Endometrial microvascular endothelial cells (primary cell): Measurements from ENCODE around the gene SPATS2L. TPM values are rescaled to one million over a fixed set of nuclear protein-coding genes. Genes with fewer than 3 reads are reported as not detected.

Experiments used
- in situ Hi-C: cut with HindIII; loops from 2 replicates; pipeline ENCODE4 v1.10.0; 2017; ENCODE audit warnings: low sequenced_read_pairs, low pct_unique_long_range_greater_than_20kb; ENCODE audit errors: inconsistent ontology term
- total RNA-seq: library from RNA; depleted of rRNA; stranded (reverse); fragments of >200 nt; gene quantifications from one replicate; pipeline ENCODE4 v1.2.3, GENCODE V29; 2015; ENCODE audit errors: inconsistent ontology term

Gene SPATS2L
- total RNA-seq, 1 donor from 2014 or later, result 85.7 TPM

DNA sequence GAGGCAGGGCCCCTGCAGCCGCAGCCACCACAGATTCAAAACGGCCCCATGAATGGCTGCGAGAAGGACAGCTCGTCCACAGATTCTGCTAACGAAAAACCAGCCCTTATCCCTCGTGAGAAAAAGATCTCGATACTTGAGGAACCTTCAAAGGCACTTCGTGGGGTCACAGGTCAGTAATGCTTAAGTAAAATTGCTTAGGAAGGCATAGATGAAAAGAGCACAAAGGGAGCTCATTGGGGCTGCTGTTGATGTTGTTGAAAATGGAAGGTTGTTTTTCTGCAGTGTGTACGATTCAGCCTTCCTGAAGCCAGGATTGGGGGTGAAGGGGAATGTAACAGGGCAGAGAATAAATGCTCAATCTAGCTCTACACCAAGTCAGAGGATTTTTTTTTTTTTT is 112.8 kb downstream of the SPATS2L start:
- in situ Hi-C loops, result no loop called here

DNA sequence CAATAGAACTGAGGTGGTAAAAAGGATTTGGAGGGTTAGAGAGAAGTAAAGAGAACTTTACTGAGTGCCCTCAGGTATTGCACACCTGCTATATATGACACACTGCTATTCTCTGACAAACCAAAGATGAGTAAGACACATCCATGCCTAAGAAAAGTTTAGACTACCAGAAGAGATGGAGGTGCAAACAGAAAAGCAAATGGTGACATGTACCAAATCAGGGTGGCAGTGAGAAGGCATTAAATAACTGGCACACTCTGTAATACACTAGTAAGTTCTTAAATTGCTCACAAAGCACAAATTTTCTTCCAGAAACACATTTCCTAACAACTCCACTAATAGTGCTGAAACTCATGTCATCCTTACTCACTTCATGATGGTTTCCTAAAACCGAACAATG is 114.8 kb downstream of the SPATS2L start:
- in situ Hi-C loops, result no loop called here

DNA sequence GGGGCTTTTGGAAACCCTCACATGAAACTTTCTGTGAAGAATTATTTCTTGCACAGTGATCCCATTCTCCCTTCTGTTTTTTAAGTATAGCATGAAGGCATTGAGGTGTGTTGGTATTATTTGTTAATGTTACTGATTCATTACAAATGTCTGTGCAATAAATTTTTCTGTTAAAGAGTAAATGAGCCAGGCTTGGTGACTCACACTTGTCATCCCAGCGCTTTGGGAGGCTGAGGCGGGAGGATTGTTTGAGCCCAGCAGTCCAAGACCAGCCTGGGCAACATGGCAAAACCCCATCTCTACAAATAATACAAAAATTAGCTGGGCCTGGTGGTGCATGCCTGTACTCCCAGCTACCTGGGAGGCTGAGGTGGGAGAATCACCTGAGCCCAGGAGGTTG is 115.6 kb downstream of the SPATS2L start:
- in situ Hi-C loops, result no loop called here

DNA sequence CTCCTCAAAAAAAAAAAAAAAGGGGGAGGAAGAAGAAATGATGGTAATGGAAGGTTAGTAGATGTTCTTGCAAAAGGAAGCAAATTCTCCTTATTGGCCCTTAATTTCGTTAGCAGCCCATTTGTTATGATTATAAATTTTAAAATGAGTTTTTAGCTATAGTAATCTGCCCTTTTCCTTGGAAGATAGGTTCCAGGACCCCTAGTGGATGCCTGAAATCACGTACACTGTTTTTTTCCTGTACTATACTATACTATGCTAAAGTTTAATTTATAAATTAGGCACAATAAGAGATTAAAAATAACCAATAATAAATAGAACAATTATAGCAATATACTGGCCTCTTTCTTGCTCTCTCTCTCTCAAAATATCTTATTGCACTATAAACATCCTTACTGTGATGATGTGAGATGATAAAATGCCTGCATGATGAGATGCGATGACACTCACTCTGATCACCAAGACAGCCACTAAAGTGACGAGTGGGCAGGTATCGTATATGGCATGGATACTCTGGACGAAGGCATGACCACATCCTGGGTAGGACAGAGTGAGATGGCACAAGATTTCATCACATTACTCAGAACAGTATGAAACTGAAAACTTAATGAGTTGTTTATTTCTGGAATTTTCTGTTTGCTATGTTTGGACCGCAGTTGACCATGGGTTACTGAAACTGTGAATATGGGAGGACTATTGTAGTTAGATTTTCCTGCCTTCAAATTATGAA is 116.2 kb downstream of the SPATS2L start:
- in situ Hi-C loops, result no loop called here

DNA sequence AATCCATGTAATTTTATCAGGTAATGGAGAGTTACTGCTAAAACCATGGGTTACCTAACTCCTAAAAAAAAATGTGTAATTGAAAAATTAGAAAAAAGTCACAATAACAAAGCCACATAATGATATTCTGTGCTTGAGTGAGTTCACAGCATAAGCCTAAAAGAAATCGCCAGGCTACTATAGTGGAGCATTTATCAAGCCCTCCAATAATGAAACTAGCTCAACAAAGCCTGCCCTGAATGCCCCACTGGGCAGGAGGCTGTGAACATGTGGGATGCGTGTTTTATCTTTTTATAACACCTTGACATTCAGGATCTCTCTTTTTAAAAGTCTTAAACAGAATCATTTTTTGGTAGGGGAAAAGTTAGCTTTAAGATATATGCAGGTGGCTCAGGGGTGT is 117.0 kb downstream of the SPATS2L start:
- in situ Hi-C loops, result no loop called here

DNA sequence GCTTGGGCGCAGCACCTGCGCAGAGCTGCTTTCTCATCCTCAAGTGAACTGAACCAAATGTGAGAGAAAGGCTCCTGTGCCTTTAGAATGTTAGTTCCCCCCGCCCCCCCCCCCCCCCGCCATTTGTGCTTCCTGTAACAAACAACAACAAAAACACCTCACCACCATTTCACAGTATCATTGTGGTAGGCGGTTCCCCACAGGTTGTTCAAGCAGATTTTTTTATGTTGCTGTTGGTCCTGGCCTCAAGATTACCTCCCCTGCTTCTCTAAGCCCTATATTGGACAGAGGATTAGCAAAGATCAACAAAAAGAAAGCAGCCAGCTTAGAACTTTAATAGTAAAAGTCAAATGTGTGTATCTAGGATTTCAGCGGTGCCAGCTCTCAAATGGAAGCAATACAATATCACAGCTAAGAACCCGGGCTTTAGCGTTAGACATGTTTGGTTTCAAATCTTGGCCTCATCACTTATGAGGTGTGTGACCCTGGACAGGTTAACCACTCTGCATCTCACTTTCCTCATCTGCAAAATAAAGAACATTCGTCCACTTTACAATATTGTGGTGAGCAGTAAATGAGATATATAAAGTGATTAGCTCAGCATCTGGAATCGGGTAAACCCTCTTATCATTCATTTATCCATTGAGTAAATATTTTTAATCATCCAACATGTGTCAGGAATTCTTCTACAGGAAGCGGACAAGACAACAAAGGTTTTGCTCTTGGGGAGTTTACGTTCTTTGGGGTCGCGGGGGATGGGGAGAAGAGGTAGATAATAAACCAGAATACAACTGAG is 118.7 kb downstream of the SPATS2L start:
- in situ Hi-C loops, result no loop called here

DNA sequence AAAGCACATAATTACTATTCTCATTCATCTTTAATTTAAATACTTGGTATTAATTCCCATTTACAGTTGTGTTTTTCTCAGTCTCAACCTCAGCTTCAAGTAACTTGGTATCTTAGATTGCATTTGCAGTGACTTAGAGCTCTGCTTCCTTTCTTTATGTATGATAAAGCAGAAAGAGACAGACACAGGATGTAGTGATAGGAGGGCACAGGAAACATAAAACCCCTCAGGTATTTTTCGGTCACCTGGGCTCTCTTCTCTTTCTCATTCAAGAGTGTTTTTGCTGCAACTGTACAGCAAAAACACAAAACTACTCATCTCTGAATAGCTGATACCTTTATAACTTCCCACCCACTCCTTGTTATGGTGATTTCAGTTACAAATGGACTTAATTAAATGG is 120.3 kb downstream of the SPATS2L start:
- in situ Hi-C loops, result no loop called here

DNA sequence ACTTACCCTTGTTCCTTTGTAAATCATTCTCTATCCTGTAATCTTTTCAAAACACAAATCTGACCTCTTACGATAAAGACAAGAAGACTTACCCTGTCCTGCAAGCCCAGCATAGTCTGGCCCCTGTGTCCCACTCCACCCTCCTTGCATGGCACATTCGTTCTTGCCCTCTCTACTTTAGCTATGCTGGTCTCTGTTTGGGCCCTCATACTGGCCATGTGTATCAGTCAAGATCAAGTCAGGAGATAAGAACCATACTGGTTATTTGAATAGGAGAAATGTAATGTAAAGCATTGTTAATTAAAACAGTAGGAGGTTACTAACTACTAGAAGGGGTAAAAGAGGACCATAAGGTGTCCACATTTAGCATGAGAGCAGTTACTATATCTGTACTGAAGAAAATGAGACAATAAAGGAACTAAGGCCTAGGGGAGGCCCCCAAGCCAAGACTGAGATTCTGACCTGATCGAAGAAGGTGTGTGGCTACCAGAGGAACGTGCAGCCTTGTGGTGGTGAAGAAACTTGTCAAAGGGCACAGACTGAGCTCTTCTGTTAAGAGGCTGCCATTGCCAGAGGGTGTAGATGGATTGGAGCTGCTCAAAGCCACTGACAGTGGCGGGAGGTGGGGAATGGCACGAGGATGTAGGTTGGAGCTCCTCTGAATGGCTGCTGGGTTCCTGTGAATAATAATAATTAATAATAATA is 122.6 kb downstream of the SPATS2L start:
- in situ Hi-C loops, result no loop called here

DNA sequence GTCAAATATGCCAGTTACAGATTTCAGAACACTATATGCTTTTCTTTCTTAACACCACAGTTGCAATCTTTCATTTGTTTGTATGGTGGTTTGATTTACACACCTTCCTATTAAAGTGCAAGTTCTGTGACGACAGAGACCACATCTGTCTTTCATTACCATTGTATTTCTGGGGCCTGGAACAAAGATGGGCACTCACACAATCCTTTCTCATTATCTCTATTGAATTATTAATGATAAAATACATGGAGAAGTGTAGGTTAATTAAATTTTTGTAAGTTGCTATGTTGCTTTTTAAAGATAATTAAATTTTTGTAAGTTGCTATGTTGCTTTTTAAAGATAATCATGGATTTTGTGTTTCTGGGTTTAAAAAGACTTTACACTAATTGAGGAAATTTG is 123.5 kb downstream of the SPATS2L start:
- in situ Hi-C loops, result no loop called here

DNA sequence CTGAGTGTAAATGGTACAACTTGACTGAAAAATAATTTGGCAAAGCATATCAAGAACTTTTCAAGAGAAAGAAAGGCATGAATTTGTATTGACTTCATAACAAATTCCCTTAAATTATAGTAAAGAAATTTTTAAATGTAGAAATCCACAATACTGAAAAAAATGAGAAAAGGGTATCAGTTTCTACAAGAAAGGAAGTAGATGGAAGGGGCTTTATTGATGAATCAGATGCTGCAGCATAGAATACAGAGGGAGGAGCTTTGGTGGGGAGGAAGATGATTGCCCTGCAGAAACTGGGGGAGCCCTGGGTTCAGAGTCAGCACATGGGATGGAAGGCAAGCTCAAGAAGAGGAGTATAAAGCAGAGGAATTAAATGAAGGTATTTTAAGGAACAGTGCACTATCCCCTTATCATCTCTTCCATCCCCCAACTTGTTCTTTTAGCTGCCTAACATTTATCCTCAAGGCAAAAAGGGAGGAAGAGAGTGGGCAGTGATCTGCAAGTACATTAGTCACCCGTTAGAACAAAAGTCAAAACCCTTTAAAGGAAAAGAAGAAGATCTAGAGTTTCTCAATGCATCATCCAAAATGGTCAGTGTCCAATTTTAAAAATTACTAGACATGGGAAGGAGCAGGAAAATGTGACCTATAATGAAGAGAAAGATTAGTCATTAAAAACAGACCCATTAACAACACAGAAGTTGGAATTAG is 125.7 kb downstream of the SPATS2L start:
- in situ Hi-C loops, result no loop called here

DNA sequence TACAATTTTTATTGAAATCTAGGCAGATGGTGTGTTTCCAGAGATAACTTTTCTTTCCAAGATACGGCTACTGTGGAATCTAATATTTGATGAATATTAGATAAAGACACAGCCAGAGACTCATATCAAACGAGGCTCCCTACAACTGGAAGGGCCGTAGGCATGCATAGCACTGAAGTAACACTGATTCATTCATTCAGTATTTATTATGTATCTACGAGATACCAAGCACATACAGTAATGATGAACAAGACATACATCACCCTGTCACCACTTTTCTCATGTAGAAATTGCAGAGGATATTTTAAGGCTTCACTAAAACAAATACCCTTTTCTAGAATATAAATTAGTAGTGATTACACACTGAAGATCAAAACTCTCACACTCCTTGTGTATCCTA is 128.9 kb downstream of the SPATS2L start:
- in situ Hi-C loops, result no loop called here

DNA sequence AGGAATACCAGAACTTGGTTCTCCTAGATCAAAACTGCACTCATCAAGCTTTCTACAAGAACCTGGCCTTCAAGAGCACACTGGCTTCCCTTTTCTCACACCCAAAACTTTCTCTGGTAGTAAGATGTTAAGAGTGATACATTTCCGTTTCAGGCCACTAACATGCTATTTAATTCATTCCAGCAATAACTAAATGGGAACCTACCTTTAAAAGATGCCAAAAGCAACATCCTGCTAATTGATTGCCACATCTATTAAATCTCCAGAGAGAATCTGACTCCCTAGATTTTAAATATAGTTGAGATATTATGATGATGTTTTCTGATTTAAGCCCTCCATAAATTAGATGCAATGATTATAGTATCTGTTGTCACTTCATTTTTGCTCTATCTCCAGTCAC is 131.8 kb downstream of the SPATS2L start:
- in situ Hi-C loops, result no loop called here

DNA sequence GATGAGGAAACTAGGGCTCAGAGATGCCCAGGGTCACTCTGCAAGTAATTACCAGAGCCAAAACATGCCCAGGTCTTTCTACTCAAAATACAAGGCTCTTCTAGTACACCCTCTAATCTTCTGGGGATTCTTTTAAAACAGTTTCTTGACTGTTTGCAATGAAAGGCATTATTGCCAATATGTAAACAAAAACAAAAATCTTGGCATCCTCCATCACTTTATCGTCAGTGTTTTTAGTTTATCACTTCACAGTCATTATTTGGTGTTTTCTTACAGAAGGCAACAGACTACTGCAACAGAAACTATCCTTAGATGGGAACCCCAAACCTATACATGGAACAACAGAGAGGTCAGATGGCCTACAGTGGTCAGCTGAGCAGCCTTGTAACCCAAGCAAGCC is 132.4 kb downstream of the SPATS2L start:
- in situ Hi-C loops, result no loop called here

DNA sequence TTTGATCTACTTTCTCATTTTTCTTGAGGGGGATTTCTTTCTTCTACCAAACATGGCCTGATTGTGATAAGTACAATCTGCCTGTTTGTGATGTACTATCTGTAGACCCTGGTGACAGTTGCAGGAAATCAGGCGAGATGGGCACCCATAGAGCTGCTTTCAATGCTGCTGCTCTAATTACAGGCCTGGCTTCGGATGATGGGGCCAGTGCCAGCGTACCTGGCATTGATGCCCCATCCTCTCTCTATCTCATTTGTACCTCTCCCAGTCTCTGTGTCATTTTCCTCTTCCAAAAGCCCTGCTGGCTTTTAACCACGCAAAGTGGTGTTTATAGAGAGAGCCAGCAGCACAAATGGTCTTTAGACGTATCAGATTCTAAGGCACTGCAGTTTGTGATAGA is 133.5 kb downstream of the SPATS2L start:
- in situ Hi-C loops, result no loop called here

DNA sequence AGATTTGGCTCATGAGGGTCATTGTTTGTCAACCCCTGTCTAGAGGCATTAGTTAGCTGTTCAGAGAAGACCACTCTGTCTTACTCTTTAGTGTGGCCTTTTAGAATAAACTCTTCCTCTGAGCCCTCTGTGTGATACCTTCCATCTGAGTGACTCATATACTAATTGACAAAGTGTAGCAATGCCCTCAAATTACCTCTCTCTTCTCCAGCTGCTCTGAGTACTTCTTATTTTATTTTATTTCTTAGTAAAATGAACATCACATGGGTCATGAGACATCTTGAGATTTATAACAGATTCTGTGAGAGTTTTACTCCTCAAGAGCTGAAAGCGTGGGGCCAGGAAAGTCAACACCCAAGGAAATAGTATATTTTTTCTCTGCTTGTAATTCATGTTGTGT is 136.0 kb downstream of the SPATS2L start:
- in situ Hi-C loops, result no loop called here

DNA sequence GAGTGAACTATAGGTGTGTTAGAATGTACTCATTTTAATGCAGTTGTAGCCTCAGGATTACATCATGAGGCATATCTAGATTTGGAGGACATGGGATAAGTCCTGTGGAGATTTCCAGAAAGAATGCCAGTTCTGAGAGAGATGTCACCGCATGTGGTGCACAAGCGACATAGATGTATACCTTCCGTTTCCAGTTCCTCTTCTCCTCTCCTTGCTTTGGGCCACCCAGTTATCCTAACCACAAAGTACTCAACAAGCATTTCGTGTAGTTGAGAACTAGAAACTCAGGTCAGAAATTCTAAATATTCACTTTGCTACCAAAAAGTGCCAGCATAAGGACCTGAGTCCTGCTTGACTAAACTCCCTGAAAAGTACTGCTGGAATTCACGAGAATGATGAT is 136.9 kb downstream of the SPATS2L start:
- in situ Hi-C loops, result no loop called here

DNA sequence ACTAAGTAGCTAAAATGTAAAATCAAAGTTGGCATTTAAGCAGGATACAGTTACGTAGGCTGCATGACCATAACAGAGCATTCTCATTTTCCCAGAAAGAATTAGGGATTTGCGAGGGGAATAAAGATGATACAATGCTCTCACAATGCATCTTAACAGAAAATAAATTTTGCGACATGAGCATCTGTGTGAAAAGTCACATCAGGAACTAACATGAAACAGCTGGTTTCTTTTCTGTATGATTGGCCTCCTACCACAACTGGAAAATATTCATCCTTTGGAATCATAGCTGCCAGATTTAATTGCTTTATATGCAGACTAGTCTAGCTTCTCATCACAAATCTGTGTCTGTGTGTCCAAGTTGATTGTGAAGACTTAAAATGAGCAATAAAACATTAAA is 137.4 kb downstream of the SPATS2L start:
- in situ Hi-C loops, result no loop called here

DNA sequence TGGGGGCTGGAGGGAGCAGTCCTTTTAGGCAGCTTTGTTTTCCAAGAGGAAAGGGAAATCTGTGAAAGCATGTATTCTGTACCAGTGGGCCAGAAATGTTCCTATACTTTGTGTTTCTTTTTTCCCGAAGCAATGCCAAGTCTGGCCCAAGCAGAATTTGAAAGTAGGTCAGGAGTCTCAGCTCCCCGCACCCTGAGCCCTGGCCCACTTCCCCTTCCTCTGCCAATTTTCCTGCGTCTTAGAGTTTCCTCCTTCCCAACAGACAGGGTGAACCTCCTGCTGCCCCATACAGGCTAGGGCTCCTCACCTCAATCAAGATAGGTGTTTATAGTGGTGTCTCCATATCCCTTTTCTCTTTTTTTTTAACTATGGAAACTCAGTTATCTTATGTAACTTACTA is 138.0 kb downstream of the SPATS2L start:
- in situ Hi-C loops, result no loop called here

DNA sequence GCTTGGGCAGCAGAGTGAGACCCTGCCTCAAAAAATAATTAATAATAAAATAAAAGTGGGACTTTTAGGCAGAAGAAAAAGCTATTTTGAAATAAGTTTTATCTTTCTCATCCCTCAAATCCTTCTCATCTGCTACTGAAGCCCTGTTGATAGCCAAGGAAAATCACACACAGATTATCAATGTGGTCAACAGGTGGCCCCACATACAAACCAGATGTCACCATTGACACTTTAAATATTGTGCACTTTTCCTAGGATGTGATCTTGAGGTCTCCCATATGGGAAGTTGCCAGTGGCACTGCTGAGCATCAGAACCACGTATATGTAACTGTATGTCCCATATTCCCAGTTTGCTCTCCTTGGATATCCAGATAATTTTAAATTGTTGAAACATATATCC is 138.8 kb downstream of the SPATS2L start:
- in situ Hi-C loops, result no loop called here
